Measurements from ENCODE around the gene FAS.
"Not testable (repeated sequence)": the region's sequence is repeated elsewhere in the genome, so short reads cannot be mapped to it uniquely, and the experiment has no call there.

Gene FAS

DNA sequence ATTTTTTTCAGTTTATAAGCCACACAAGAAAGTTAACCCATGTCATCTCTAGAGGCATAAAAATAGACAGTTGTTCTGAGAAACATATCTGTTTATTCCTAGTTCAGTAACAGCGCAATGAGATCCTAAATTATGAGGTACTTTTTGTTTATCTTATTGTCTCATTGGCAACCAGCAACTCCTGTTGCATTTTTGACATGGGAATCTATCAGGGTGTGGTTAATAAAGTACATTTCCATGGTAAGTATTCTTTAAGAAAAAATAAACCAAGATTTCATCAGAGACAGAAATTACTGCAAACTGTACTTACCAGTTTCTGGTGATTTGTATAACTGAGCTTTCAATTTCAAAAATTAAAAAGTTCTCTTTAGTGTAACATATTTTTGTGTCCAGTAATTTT, 9.0 kb downstream of the FAS start:
- Mint-ChIP-seq H3K36me3 (peaks cover 2% of the 10 kb centered on the region), H3K27ac (no peak overlapping the region), H3K27me3 (no peaks in the 10 kb centered on the region)

DNA sequence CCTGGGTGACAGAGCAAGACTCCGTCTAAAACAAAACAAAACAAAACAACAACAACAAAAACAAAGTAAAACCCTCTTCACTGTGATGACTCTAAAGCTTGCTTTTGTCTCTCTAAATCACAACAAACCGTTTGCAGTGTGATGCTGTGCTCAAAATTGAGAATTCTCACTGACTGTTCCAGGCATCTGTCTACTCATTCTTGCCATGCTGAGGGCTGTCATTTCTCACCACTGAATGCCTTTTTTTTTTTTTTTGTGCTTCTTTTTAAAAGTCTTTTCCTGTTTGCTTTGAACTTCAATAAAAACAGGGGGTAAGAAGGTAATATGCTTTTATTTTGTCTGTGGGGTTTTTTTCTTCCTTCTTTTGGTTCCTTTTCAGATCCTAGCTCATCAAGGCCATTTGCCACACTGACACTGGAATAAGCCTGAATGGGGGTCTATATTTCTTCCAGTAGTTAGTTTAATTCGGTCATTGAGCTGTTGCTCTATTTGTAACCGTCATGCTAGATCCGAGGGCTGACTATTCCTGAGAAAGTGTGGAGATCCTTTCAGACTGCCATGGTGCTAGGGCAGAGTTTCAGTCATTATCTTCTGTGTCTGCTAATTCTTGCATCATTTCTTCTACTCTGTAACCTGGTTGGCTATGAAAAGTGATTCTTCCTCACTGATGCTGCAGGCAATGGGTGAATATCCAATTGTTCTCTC, 10.6 kb downstream of the FAS start:
- Mint-ChIP-seq H3K4me1 (peaks cover 48% of the 10 kb centered on the region), H3K27ac (peak overlapping the region; percentile 67), H3K36me3 (peaks cover 2% of the 10 kb centered on the region), H3K4me3 (peak overlapping the region; percentile 38), H3K9me3 (no peaks in the 10 kb centered on the region), H3K27me3 (no peaks in the 10 kb centered on the region)

More for the DNA sequence above, 9.0 kb downstream of the FAS start:
- Mint-ChIP-seq H3K9me3 (no peaks in the 10 kb centered on the region), H3K4me1 (peaks cover 60% of the 10 kb centered on the region), H3K4me3 (no peak overlapping the region)

DNA sequence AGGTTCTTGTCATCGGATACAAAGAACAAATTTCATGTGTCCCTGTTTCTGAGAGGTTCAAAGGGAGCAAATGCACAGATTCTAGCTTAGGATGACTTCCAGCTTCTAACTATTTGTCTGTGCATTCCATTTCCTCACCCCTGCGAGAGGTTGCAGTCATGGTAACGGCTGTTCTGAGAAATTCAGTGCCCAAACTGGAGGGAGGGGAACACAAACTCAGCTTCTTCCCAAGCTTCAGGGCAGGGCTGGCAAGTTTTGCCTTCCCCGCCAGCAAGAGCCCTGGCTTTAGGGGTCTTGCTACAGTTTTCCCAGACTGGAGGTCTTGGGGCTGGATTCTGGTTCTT, 11.1 kb downstream of the FAS start:
- Mint-ChIP-seq H3K4me1 (peaks cover 44% of the 10 kb centered on the region), H3K9me3 (no peaks in the 10 kb centered on the region), H3K36me3 (peaks cover 2% of the 10 kb centered on the region), H3K27ac (no peak overlapping the region), H3K4me3 (no peak overlapping the region), H3K27me3 (no peaks in the 10 kb centered on the region)

DNA sequence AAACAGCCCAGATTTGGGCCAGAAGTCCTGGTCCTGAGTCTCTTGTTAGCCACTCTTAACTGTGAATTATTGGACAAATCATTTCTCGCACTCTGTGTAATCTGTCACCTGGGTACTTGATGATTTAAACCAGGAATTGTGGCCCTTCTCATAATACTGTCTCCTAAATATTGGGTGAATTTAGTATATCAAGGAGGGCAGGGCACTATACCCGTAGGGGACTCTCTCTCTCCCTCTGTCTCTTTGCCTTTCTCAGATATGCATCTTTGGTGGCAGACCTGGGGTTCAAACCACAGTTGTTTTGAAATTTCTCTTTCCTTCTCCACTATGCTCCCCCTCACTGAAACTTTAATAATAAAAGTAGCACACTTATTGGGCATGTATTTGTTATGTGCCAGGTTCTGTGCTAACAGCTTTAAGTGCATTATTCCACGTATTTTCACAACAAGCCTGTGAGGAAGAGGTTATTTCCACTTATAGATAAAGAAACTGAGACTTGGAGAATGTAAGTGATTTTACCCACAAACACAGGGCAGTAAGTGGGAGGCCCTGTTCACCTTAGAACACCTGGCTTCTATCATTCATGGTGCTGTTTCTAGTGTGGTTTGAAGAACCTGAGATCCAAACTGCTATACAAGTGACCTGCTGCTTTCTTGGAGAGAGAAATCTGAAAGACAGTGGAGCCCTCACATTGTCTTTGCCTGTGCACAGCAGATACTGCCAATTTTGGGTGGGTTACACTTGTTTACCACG, 11.8 kb downstream of the FAS start:
- no peaks in the 10 kb centered on the region for H3K27me3 Mint-ChIP-seq
- peaks cover 2% of the 10 kb centered on the region for H3K36me3 Mint-ChIP-seq
- H3K4me3 Mint-ChIP-seq, result peak overlapping the region; percentile 2
- no peak overlapping the region for H3K27ac Mint-ChIP-seq
- H3K9me3 Mint-ChIP-seq, result no peaks in the 10 kb centered on the region
- peaks cover 37% of the 10 kb centered on the region for H3K4me1 Mint-ChIP-seq

DNA sequence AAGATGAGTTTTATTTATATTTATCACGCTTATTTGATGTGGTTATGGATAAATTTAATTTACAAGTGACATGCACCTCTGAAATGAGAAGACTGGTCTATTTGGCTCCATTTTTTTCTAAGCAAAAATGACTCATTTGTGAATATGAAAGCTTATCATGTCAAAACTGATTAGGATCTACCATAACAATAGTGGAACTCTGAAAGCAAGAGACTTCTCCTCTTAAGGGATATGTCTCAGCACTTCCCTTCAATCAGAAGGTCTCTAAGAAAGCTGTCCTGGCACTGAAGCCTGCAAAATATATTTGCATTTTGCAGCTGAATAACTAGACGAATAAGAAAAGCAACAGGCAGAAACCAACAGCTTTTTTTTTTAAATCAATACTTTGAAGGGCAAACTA, 12.7 kb downstream of the FAS start:
- Mint-ChIP-seq H3K4me1 (peaks cover 36% of the 10 kb centered on the region), H3K27me3 (no peaks in the 10 kb centered on the region), H3K36me3 (peaks cover 2% of the 10 kb centered on the region), H3K27ac (no peak overlapping the region), H3K9me3 (no peaks in the 10 kb centered on the region), H3K4me3 (no peak overlapping the region)

DNA sequence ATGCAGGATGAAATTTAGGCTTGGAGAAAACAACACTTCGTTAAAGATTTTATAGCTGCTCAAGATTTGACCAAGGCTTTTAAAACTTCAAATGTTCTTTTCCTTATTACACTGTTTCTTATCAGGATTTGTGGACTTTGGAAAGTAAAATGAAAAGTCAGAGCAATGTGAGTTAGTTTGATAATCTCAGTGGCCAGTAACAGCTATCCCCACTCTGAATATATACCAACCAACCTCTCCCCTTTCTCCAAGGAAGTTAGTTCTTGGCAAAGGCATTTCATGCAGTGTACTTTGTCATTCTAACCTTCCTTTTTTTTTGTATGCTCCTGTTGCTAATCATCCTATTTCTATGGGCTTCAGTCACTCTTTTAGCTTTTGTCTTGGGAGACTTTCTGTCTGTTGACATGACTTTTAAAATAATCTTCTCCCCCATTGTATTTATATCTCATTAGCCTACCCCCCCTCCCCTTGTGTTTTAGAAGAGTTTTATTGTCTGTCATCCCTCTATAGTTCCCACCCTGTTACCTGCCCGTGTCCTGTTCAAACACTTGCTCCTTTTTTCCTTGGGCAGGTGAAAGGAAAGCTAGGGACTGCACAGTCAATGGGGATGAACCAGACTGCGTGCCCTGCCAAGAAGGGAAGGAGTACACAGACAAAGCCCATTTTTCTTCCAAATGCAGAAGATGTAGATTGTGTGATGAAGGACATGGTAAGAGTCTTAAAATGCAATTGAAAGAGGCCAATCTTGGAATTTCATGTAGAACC, 16.7 kb downstream of the FAS start:
- Mint-ChIP-seq H3K4me3 (no peak overlapping the region), H3K9me3 (no peaks in the 10 kb centered on the region), H3K27me3 (no peaks in the 10 kb centered on the region), H3K4me1 (peaks cover 12% of the 10 kb centered on the region), H3K27ac (no peak overlapping the region), H3K36me3 (peaks cover 17% of the 10 kb centered on the region)

DNA sequence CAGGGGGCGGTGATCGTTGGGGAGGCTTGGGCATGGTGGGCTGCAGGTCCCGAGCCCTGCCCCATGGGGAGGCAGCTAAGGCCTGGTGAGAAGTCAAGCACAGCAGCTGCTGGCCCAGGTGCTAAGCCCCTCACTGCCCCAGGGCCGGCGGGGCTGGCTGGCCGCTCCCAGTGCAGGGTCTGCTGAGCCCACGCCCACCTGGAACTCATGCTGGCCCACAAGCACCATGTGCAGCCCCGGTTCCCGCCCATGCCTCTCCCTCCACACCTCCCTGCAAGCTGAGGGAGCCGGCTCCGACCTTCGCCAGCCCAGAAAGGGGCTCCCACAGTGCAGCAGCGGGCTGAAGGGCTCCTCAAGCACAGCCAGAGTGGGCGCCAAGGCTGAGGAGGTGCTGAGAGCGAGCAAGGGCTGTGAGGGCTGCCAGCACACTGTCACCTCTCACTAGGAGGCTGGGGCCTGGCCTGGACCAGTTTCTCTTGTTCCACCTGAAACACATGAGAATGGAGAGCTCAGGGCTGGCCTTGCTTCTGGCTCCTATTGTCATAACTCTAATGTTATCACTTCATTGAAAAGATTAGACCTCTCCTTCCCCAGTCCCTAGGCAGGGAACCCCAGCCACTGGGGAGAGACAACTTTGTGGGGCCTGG, 28.2 kb downstream of the FAS start:
- not testable (repeated sequence) for H3K27me3 Mint-ChIP-seq, H3K4me1 Mint-ChIP-seq, H3K9me3 Mint-ChIP-seq, H3K4me3 Mint-ChIP-seq, H3K27ac Mint-ChIP-seq
- peaks cover 22% of the 10 kb centered on the region for H3K36me3 Mint-ChIP-seq

DNA sequence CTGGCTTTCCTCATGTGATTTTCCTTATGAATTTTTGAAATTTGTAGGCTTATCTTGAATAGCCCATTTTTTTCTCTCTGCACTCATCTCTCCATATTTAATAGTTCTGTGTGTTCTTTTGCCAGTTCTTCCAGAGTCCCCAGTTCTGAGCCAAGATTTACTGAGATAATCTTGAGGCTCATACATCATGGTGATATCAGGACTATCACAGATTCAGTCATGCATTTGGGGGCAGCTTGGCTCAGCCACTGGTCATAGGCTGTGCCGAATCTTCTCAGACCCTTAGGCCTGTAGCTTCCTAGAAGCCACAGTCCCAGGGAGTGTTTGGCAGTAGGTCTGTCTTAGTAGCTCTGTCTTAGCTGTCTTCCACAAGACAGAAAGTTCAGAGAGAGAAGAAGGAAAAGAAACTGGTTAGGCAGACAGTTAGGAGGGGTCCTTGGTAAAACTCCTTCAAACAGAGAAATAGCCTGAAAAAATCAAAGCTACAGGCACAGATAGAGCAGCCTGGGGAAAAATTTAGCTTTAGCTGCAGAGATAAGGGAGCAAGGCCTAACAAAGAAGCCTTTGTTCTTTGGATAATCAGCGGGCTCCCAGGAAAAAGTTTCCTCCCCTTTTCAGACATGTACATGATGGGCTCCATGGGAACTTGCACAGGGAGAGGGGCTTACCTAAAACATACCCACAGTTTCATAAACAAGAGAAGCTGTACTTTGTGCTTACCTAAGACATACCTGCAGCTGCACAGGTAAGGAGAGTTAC, 29.1 kb downstream of the FAS start:
- no peak overlapping the region for H3K4me3 Mint-ChIP-seq
- H3K36me3 Mint-ChIP-seq, result peaks cover 18% of the 10 kb centered on the region
- H3K9me3 Mint-ChIP-seq, result no peaks in the 10 kb centered on the region
- no peak overlapping the region for H3K27ac Mint-ChIP-seq
- no peaks in the 10 kb centered on the region for H3K4me1 Mint-ChIP-seq
- no peaks in the 10 kb centered on the region for H3K27me3 Mint-ChIP-seq

DNA sequence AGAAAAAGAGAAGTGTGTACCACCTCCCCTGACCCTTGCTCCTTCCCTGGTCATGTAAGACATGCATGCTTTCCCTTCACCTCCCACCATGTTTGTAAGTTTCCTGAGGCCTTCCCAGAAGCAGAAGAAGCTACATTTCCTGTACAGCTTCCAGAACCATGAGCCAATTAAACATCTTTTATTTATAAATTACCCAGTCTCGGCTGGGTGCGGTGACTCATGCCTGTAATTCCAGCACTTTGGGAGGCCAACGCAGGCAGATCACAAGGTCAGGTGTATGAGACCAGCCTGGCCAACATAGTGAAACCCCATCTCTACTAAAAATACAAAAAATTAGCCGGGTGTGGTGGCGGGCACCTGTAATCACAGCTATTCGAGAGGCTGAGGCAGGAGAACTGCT, 30.9 kb downstream of the FAS start:
- H3K27me3 Mint-ChIP-seq, H3K4me3 Mint-ChIP-seq, H3K9me3 Mint-ChIP-seq, H3K27ac Mint-ChIP-seq, H3K4me1 Mint-ChIP-seq: not testable (repeated sequence)
- peaks cover 18% of the 10 kb centered on the region for H3K36me3 Mint-ChIP-seq

DNA sequence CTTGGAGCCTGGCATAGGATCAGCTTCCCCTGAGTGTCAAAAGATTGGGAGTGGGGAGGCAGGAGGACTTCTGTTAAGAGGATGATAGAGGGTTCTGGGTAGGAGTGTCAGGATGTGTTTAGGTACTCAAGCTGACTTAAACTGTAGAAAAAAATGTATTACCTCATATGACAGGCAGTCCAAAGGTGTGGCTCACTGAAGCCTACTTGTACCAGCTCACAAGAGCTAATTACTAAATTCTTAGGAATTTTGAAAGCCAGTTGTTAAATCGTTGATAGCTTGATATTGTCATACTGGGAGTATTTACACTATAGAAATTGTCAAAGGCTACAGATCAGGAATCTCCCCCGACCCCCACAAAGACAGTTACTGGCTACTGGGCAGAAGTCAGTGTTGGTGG, 32.1 kb downstream of the FAS start:
- Mint-ChIP-seq H3K27me3 (no peaks in the 10 kb centered on the region), H3K27ac (no peak overlapping the region), H3K4me3 (no peak overlapping the region), H3K9me3 (no peaks in the 10 kb centered on the region), H3K4me1 (no peaks in the 10 kb centered on the region), H3K36me3 (peaks cover 15% of the 10 kb centered on the region)

DNA sequence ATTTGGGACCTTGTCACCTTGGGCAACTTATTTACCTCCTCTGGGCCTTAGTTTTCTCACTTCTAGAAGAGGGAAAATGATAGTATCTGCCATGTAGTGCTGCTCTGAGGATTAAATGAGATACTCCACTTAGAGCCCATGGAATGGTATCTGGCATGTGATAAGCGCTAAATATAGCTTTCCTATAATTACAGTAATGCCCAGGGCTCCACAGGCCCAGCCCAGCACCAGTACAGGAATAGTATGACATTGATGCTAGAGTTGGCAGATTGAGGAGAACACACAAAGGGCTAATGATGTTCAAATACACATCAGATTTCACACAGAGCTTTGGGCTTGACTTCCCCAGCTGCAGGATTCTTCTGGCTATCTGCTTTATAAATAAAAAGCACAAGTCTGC, 34.9 kb downstream of the FAS start:
- Mint-ChIP-seq H3K4me3 (no peak overlapping the region), H3K36me3 (peaks cover 2% of the 10 kb centered on the region), H3K4me1 (peaks cover 5% of the 10 kb centered on the region), H3K9me3 (no peaks in the 10 kb centered on the region), H3K27me3 (no peaks in the 10 kb centered on the region), H3K27ac (no peak overlapping the region)

DNA sequence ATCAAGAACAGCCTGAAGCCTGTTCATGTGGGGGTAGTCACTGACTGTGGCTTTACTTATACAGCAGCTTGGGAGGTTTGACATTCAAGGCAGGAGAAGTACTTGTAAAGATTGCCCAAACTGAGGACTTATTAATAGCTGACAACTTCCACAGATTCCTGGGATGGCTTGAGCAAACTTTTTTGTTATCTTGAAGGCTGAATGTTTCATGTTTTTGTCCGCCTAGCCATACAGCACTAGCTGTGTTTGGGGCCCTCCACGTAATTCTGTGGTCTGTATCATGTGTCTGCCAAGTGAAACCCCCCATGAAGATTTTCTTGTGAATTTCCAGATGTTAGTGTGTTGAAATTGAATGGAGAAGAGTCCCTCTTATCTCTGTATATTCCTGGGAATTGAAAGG, 38.6 kb downstream of the FAS start:
- Mint-ChIP-seq H3K4me1 (peaks cover 22% of the 10 kb centered on the region), H3K9me3 (no peaks in the 10 kb centered on the region), H3K27me3 (no peaks in the 10 kb centered on the region), H3K36me3 (no peaks in the 10 kb centered on the region), H3K4me3 (no peak overlapping the region), H3K27ac (no peak overlapping the region)

DNA sequence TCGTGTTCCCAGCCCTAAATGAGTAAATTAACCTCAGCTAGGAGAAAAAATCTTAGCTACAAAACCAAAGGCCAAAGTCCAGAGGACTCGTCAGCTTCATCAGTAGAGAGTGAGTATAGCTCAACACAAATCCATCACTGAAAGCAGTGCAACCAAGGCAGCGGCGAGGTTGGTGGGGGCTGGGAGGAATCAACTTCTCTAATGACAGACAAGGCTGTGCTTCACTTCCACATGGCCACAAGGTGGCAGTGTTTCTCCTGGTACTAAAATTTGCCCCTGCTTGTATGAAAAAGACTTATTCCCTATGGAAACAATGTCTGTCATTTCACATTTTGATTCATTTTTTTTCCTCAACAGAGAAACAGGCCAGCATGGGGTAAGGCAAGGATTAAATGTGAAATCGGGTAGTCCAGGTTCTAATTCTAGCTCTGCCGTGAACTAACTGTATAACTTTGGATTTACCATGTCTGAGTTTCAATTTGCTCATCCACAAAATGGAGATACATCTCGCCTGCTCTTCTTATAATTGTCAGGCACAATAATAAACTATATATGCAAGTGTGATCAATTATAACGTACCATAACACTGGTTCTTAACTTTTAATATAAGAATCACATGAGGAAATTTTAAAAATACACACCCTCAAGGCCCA, 39.3 kb downstream of the FAS start:
- no peak overlapping the region for H3K4me3 Mint-ChIP-seq
- no peaks in the 10 kb centered on the region for H3K9me3 Mint-ChIP-seq
- peaks cover 22% of the 10 kb centered on the region for H3K4me1 Mint-ChIP-seq
- no peak overlapping the region for H3K27ac Mint-ChIP-seq
- no peaks in the 10 kb centered on the region for H3K36me3 Mint-ChIP-seq
- no peaks in the 10 kb centered on the region for H3K27me3 Mint-ChIP-seq

DNA sequence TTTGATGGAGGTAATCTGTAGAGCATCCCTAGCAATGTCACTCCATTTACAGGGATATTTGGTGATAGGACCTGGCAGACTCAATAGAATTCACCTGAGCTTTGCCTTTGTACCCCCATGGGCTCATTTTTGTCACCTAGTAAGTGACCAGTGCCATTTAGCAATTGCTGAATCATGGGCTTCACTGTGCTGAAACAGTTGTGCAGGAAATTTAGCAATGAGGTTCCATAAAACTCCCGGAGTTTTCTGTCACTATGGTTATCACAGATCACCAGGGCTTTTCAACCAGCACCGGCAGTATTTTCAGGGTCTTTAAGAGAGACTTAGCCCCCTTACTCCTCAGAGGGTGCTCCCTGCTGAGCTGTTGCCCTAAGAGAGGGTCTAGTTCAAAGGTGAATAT, 40.2 kb downstream of the FAS start:
- Mint-ChIP-seq H3K27ac (no peak overlapping the region), H3K4me3 (no peak overlapping the region), H3K9me3 (no peaks in the 10 kb centered on the region), H3K4me1 (peaks cover 22% of the 10 kb centered on the region), H3K27me3 (no peaks in the 10 kb centered on the region), H3K36me3 (no peaks in the 10 kb centered on the region)

Data from activated naive CD4-positive, alpha-beta T cell treated with anti-CD3 and anti-CD28 coated beads, Interleukin-2, amount 50 U/mL, for 24 hours (primary cell).